Testis (tissue), 3 donors: ENCODE results near the gene PRR23E. TPM values are rescaled to one million over a fixed set of nuclear protein-coding genes. Genes with fewer than 3 reads are reported as not detected.
A peak's percentile ranks its signal among the peaks of the same experiment; 100 is the strongest.

Experiments used
- DNase-seq: peaks from one replicate; pipeline ENCODE4 v3.0.0-alpha.2; 2019
- H3K27ac ChIP-seq, 2 donors: fragments of 200-600 bp; sonication (generic); one replicate each; pipeline ENCODE4 v1.5.1; 2019
- H3K27me3 ChIP-seq: fragments of 200-600 bp; sonication (generic); one replicate; pipeline ENCODE4 v1.5.1; 2019
- H3K36me3 ChIP-seq: fragments of 200-600 bp; sonication (generic); one replicate; pipeline ENCODE4 v1.5.1; 2017; ENCODE audit warnings: low read depth; ENCODE audit errors: missing control alignments
- H3K4me1 ChIP-seq: fragments of 200-600 bp; sonication (generic); one replicate; pipeline ENCODE4 v1.5.1; 2019
- H3K4me3 ChIP-seq, 2 donors: fragments of 200-600 bp; sonication (generic); one replicate each; pipeline ENCODE4 v1.5.1; 2017 to 2019
- H3K9me3 ChIP-seq: fragments of 200-600 bp; sonication (generic); one replicate; pipeline ENCODE4 v1.5.1; 2017
- CTCF ChIP-seq, 3 experiments: fragments of 450-650 bp in 2 of 3; fragments of 200-600 bp in 1 of 3; sonication (generic) in 1 of 3; IDR thresholded peaks; one replicate each; pipeline ENCODE4 v1.5.1; 2016 to 2019; ENCODE audit warnings: antibody characterized with exemption in 3 of 3, mild to moderate bottlenecking in 2 of 3, moderate library complexity in 1 of 3
- POLR2A ChIP-seq: fragments of 450-650 bp; IDR thresholded peaks from one replicate; pipeline ENCODE4 v1.6.1; 2017; ENCODE audit warnings: antibody characterized with exemption, mild to moderate bottlenecking, moderate library complexity
- WGBS, 2 donors: methylation state at CpG; one replicate each; pipeline ENCODE4 v1.1.5; 2018; 5-methylcytosine and 5-hydroxymethylcytosine counted together
- intact Hi-C: fragments of 100-400 bp; cut with DNase I; formaldehyde crosslinking; loops from one replicate; pipeline ENCODE4 v1.15.1; 2023; ENCODE audit warnings: low total_unique reads
- polyA plus RNA-seq: library from polyadenylated mRNA; stranded (reverse); fragments of 350-450 nt; fragmentation: Illumina TruSeq; extraction: RNeasy Lipid Tissue Mini Kit (QIAGEN cat#74804); gene quantifications from one replicate; pipeline ENCODE4 v1.2.3, GENCODE V29; 2014; ENCODE audit warnings: low read depth, low replicate concordance; ENCODE audit not compliant: insufficient read depth
- total RNA-seq, 2 donors: library from RNA; depleted of rRNA; stranded (reverse); fragments of >200 nt; gene quantifications; one replicate each; pipeline ENCODE4 v1.2.3, GENCODE V29; 2016

Gene PRR23E
- total and polyA plus RNA-seq, 3 donors from 2014 or later = 0.87 to 1.5 (median 1.0) TPM

- no peaks in the 10 kb centered on the region for H3K36me3 ChIP-seq
- DNase-seq = peak; percentile 8
- H3K9me3 ChIP-seq = no peaks in the 10 kb centered on the region
- 93 to 94% methylated on average over 4 to 14 of the region's 14 CpGs for WGBS, 2 donors
- no peaks in the 10 kb centered on the region for H3K4me1 ChIP-seq
- intact Hi-C loops = no loop called here
- no peaks in the 10 kb centered on the region for H3K27me3 ChIP-seq
- no peak overlapping the region for H3K27ac ChIP-seq
- TF ChIP-seq POLR2A (no peak), CTCF (IDR thresholded peaks at IDR 0.05) (no peak)
- H3K4me3 ChIP-seq = no peak overlapping the region
Observed at GRCh38 chr3:127208483-127209100, 15.7 kb downstream of the PRR23E start.

- intact Hi-C loops = no loop called here
- no peak overlapping the region for H3K4me3 ChIP-seq
- H3K27me3 ChIP-seq = no peaks in the 10 kb centered on the region
- H3K27ac ChIP-seq = no peak overlapping the region
- H3K9me3 ChIP-seq = no peaks in the 10 kb centered on the region
- H3K36me3 ChIP-seq = no peaks in the 10 kb centered on the region
- no peak for DNase-seq
- TF ChIP-seq POLR2A = no peak
- TF ChIP-seq CTCF (IDR thresholded peaks at IDR 0.05) = no peak
- H3K4me1 ChIP-seq = no peaks in the 10 kb centered on the region
- 88 to 90% methylated on average over 9 to 13 of the region's 13 CpGs for WGBS, 2 donors
Observed at GRCh38 chr3:127209155-127209839, 16.4 kb downstream of the PRR23E start.

GRCh38 chr3:127209840-127210653 is 17.1 kb downstream of the PRR23E start:
- H3K27me3 ChIP-seq = no peaks in the 10 kb centered on the region
- no peak for TF ChIP-seq CTCF (IDR thresholded peaks at IDR 0.05)
- DNase-seq = no peak

GRCh38 chr3:127210654-127210943 is 17.7 kb downstream of the PRR23E start:
- 86 to 97% methylated on average over 7 of the region's 7 CpGs for WGBS, 2 donors
- TF ChIP-seq POLR2A (no peak), CTCF (IDR thresholded peaks at IDR 0.05) (no peak)
- H3K9me3 ChIP-seq = no peaks in the 10 kb centered on the region
- no peaks in the 10 kb centered on the region for H3K36me3 ChIP-seq
- no peaks in the 10 kb centered on the region for H3K27me3 ChIP-seq
- H3K4me1 ChIP-seq = no peaks in the 10 kb centered on the region
- intact Hi-C loops = no loop called here
- DNase-seq = no peak
- no peak overlapping the region for H3K4me3 ChIP-seq
- H3K27ac ChIP-seq = no peak overlapping the region

More at GRCh38 chr3:127209840-127210653, 17.1 kb downstream of the PRR23E start:
- Histone ChIP-seq H3K9me3 (no peaks in the 10 kb centered on the region), H3K4me1 (no peaks in the 10 kb centered on the region), H3K4me3 (no peak overlapping the region), H3K27ac (no peak overlapping the region), H3K36me3 (no peaks in the 10 kb centered on the region)
- 76 to 82% methylated on average over 8 to 13 of the region's 14 CpGs for WGBS, 2 donors
- intact Hi-C loops = no loop called here
